NOMO-1 (cell line): Measurements from ENCODE around the gene ABLIM2.

ENCODE experiments used
- DNase-seq, 2 experiments: peaks; one replicate each; lab custom pipeline; 2025; ENCODE audit not compliant: unreplicated experiment in 2 of 2; lab: John Stamatoyannopoulos, UW

The ABLIM2 gene

GRCh38 chr4:8051644-8052043 lies 107.0 kb downstream of the ABLIM2 start:
- no peak for DNase-seq

- no peak for DNase-seq
Measured at GRCh38 chr4:8050555-8051206, 107.9 kb downstream of the ABLIM2 start.

- DNase-seq = no peak
Measured at GRCh38 chr4:8050180-8050554, 108.4 kb downstream of the ABLIM2 start.

- no peak for DNase-seq
Measured at GRCh38 chr4:8048856-8049676, 109.5 kb downstream of the ABLIM2 start.

GRCh38 chr4:8047837-8048678 lies 110.6 kb downstream of the ABLIM2 start:
- DNase-seq = no peak

GRCh38 chr4:8046925-8047541 lies 111.6 kb downstream of the ABLIM2 start:
- no peak for DNase-seq

- no peak for DNase-seq
Measured at GRCh38 chr4:8045909-8046308, 112.7 kb downstream of the ABLIM2 start.

GRCh38 chr4:8044699-8045098 lies 113.9 kb downstream of the ABLIM2 start:
- DNase-seq = no peak

GRCh38 chr4:8044244-8044643 lies 114.4 kb downstream of the ABLIM2 start:
- no peak for DNase-seq

GRCh38 chr4:8043596-8043995 lies 115.0 kb downstream of the ABLIM2 start:
- no peak for DNase-seq

- no peak for DNase-seq
Measured at GRCh38 chr4:8041868-8042267, 116.7 kb downstream of the ABLIM2 start.

GRCh38 chr4:8041172-8041571 lies 117.4 kb downstream of the ABLIM2 start:
- DNase-seq = no peak

- no peak for DNase-seq
Measured at GRCh38 chr4:8040607-8041006, 118.0 kb downstream of the ABLIM2 start.

GRCh38 chr4:8039853-8040252 lies 118.8 kb downstream of the ABLIM2 start:
- DNase-seq = no peak

- no peak for DNase-seq
Measured at GRCh38 chr4:8039290-8039689, 119.3 kb downstream of the ABLIM2 start.

- no peak for DNase-seq
Measured at GRCh38 chr4:8038719-8039251, 119.8 kb downstream of the ABLIM2 start.

GRCh38 chr4:8038083-8038482 lies 120.5 kb downstream of the ABLIM2 start:
- no peak for DNase-seq

GRCh38 chr4:8037150-8037769 lies 121.4 kb downstream of the ABLIM2 start:
- no peak for DNase-seq

GRCh38 chr4:8035371-8035780 lies 123.2 kb downstream of the ABLIM2 start:
- no peak for DNase-seq

- DNase-seq = no peak
Measured at GRCh38 chr4:8033829-8034528, 124.6 kb downstream of the ABLIM2 start.
